Sigmoid colon (tissue), 7 donors: ENCODE data around the gene GAS5. TPM values are rescaled to one million over a fixed set of nuclear protein-coding genes. Genes with fewer than 3 reads are reported as not detected.

Experiments used
- DNase-seq: peaks from one replicate; pipeline ENCODE4 v3.0.0-alpha.2; 2019
- H3K27ac ChIP-seq, 4 donors: fragments of 200-600 bp; sonication (generic); one replicate each; pipeline ENCODE4 v1.5.1; 2016 to 2019; ENCODE audit warnings: mild to moderate bottlenecking in 1 of 4
- H3K27me3 ChIP-seq, 3 donors: fragments of 200-600 bp; sonication (generic); one replicate each; pipeline ENCODE4 v1.5.1; 2019; ENCODE audit warnings: mild to moderate bottlenecking in 1 of 3
- H3K36me3 ChIP-seq, 4 donors: fragments of 200-600 bp; sonication (generic); one replicate each; pipeline ENCODE4 v1.5.1; 2016 to 2019
- H3K4me1 ChIP-seq, 4 donors: fragments of 200-600 bp; sonication (generic); one replicate each; pipeline ENCODE4 v1.5.1; 2017 to 2019
- H3K4me3 ChIP-seq, 4 donors: fragments of 200-600 bp; sonication (generic); one replicate each; pipeline ENCODE4 v1.5.1; 2017 to 2019; ENCODE audit warnings: mild to moderate bottlenecking in 2 of 4, moderate library complexity in 1 of 4
- H3K9me3 ChIP-seq, 4 donors: fragments of 200-600 bp in 3 of 4; sonication (generic) in 3 of 4; one replicate each; pipeline versions ENCODE4 v1.5.1 to v1.6.1; 2013 to 2019
- CTCF ChIP-seq, 4 experiments: fragments of 450-650 bp in 3 of 4; fragments of 200-600 bp in 1 of 4; IDR thresholded peaks; one replicate each; pipeline ENCODE4 v1.5.1; 2016 to 2019; ENCODE audit warnings: antibody characterized with exemption in 4 of 4, mild to moderate bottlenecking in 3 of 4, moderate library complexity in 2 of 4
- EP300 ChIP-seq, 4 donors: sonication (generic); formaldehyde crosslinking; IDR thresholded peaks; one replicate each; pipeline ENCODE4 v1.6.1; 2017; ENCODE audit warnings: antibody characterized with exemption in 4 of 4
- POLR2A ChIP-seq, 2 donors: fragments of 450-650 bp; IDR thresholded peaks; one replicate each; pipeline ENCODE4 v1.6.1; 2016; ENCODE audit warnings: antibody characterized with exemption in 2 of 2, mild to moderate bottlenecking in 2 of 2, moderate library complexity in 2 of 2
- POLR2AphosphoS5 ChIP-seq, 4 donors: sonication (generic); formaldehyde crosslinking; IDR thresholded peaks; one replicate each; pipeline ENCODE4 v1.6.1; 2017; ENCODE audit warnings: antibody characterized with exemption in 4 of 4
- WGBS, 2 donors: extraction: QIAGEN DNeasy Blood & Tissue Kit; methylation state at CpG; one replicate each; pipeline ENCODE4 v1.1.7; 2013; 5-methylcytosine and 5-hydroxymethylcytosine counted together
- intact Hi-C: fragments of 100-400 bp; cut with DNase I; formaldehyde crosslinking; loops from one replicate; pipeline ENCODE4 v1.15.1; 2023
- polyA plus RNA-seq, 3 donors: library from polyadenylated mRNA; stranded (reverse); fragments of 200-250 nt; gene quantifications; one replicate each; pipeline ENCODE4 v1.2.3, GENCODE V29; 2013
- total RNA-seq, 4 donors: library from RNA; depleted of rRNA; stranded (reverse); fragments of >200 nt; gene quantifications; one replicate each; pipeline ENCODE4 v1.1.0, GENCODE V29; 2016
- donor health status: healthy with polysubstance abuse.
- donor health status: Bipolar disorder and iron deficiency.
- donor health status: healthy.

GAS5 gene
- total and polyA plus RNA-seq, 7 donors = 323 to 804 (median 489) TPM

- Histone ChIP-seq H3K4me3 (no peak overlapping the region), H3K4me1 (peaks cover 0 to 6% (median 0%) of the 10 kb centered on the region in 4 donors), H3K27me3 (no peaks in the 10 kb centered on the region), H3K9me3 (no peaks in the 10 kb centered on the region), H3K27ac (no peak overlapping the region), H3K36me3 (peaks cover 0 to 9% (median 0%) of the 10 kb centered on the region in 4 donors)
- no peak for TF ChIP-seq POLR2AphosphoS5 (IDR thresholded peaks at IDR 0.05)
- TF ChIP-seq EP300 (IDR thresholded peaks at IDR 0.05) = no peak
- no peak for TF ChIP-seq CTCF (IDR thresholded peaks at IDR 0.05)
- TF ChIP-seq POLR2A (IDR thresholded peaks at IDR 0.05) = no peak
- WGBS, 2 donors = 97% methylated on average over 1 of the region's 1 CpG
- intact Hi-C loops = no loop called here
- DNase-seq = no peak
Observed at GRCh38 chr1:173893611-173894010, 25.8 kb upstream of the GAS5 start.

GRCh38 chr1:173889885-173890284 lies 22.1 kb upstream of the GAS5 start:
- no peak for TF ChIP-seq POLR2A (IDR thresholded peaks at IDR 0.05)
- TF ChIP-seq POLR2AphosphoS5 (IDR thresholded peaks at IDR 0.05) = no peak
- TF ChIP-seq EP300 (IDR thresholded peaks at IDR 0.05) = no peak
- TF ChIP-seq CTCF (IDR thresholded peaks at IDR 0.05) = no peak
- intact Hi-C loops = no loop called here

GRCh38 chr1:173888749-173889148 lies 21.0 kb upstream of the GAS5 start:
- Histone ChIP-seq H3K9me3 (no peaks in the 10 kb centered on the region), H3K36me3 (peaks cover 0 to 30% (median 13%) of the 10 kb centered on the region in 4 donors)
- intact Hi-C loops = no loop called here

More at GRCh38 chr1:173889885-173890284, 22.1 kb upstream of the GAS5 start:
- H3K27ac ChIP-seq = no peak overlapping the region
- 96 to 97% methylated on average over 2 of the region's 2 CpGs for WGBS, 2 donors
- peaks cover 0 to 6% (median 0%) of the 10 kb centered on the region in 4 donors for H3K4me1 ChIP-seq
- no peak for DNase-seq
- H3K27me3 ChIP-seq = no peaks in the 10 kb centered on the region
- no peak overlapping the region for H3K4me3 ChIP-seq
- H3K36me3 ChIP-seq = peaks cover 0 to 30% (median 13%) of the 10 kb centered on the region in 4 donors
- H3K9me3 ChIP-seq = no peaks in the 10 kb centered on the region

GRCh38 chr1:173887627-173888026 lies 19.8 kb upstream of the GAS5 start:
- H3K27me3 ChIP-seq = no peaks in the 10 kb centered on the region
- no peak overlapping the region for H3K27ac ChIP-seq
- peaks cover 0 to 6% (median 0%) of the 10 kb centered on the region in 4 donors for H3K4me1 ChIP-seq
- no peaks in the 10 kb centered on the region for H3K9me3 ChIP-seq
- WGBS, 2 donors = 92 to 98% methylated on average over 2 of the region's 2 CpGs
- H3K36me3 ChIP-seq = peaks cover 0 to 30% (median 13%) of the 10 kb centered on the region in 4 donors
- H3K4me3 ChIP-seq = no peak overlapping the region
- intact Hi-C loops = no loop called here
- no peak for DNase-seq
- no peak for TF ChIP-seq EP300 (IDR thresholded peaks at IDR 0.05)
- TF ChIP-seq POLR2AphosphoS5 (IDR thresholded peaks at IDR 0.05) = no peak
- no peak for TF ChIP-seq POLR2A (IDR thresholded peaks at IDR 0.05)

More at GRCh38 chr1:173888749-173889148, 21.0 kb upstream of the GAS5 start:
- H3K27ac ChIP-seq = no peak overlapping the region
- TF ChIP-seq CTCF (IDR thresholded peaks at IDR 0.05) = no peak
- TF ChIP-seq POLR2AphosphoS5 (IDR thresholded peaks at IDR 0.05) = no peak
- TF ChIP-seq EP300 (IDR thresholded peaks at IDR 0.05) = no peak
- TF ChIP-seq POLR2A (IDR thresholded peaks at IDR 0.05) = no peak
- DNase-seq = no peak
- H3K27me3 ChIP-seq = no peaks in the 10 kb centered on the region
- H3K4me1 ChIP-seq = peaks cover 0 to 6% (median 0%) of the 10 kb centered on the region in 4 donors
- no peak overlapping the region for H3K4me3 ChIP-seq

- Histone ChIP-seq H3K36me3 (peaks cover 0 to 30% (median 13%) of the 10 kb centered on the region in 4 donors), H3K27ac (no peak overlapping the region), H3K9me3 (no peaks in the 10 kb centered on the region), H3K4me1 (peaks cover 0 to 6% (median 0%) of the 10 kb centered on the region in 4 donors), H3K4me3 (no peak overlapping the region), H3K27me3 (no peaks in the 10 kb centered on the region)
- 81 to 83% methylated on average over 4 of the region's 4 CpGs for WGBS, 2 donors
- TF ChIP-seq EP300 (IDR thresholded peaks at IDR 0.05) (no peak), POLR2AphosphoS5 (IDR thresholded peaks at IDR 0.05) (no peak), POLR2A (IDR thresholded peaks at IDR 0.05) (no peak), CTCF (IDR thresholded peaks at IDR 0.05) (no peak)
- DNase-seq = no peak
- intact Hi-C loops = no loop called here
Observed at GRCh38 chr1:173886746-173887611, 19.2 kb upstream of the GAS5 start.
